Measurements from ENCODE around the gene ABCB6.
"Not testable (repeated sequence)": the region's sequence is repeated elsewhere in the genome, so short reads cannot be mapped to it uniquely, and the experiment has no call there.

GRCh38 chr2:219200502-219201326 lies 18.0 kb downstream of the ABCB6 start:
- TF ChIP-seq CTCF (IDR thresholded peaks at IDR 0.05; ENCODE audit: poor library complexity); EZH2 (IDR thresholded peaks at IDR 0.05; ENCODE audit: borderline replicate concordance); EZH2phosphoT487 (IDR thresholded peaks at IDR 0.05; ENCODE audit: low read depth, severe bottlenecking, unreplicated experiment): not testable (repeated sequence)

Data from hepatocyte (in vitro differentiated cells).